Stimulated activated CD4-positive, alpha-beta T cell treated with anti-CD3 and anti-CD28 coated beads, TNF-alpha, amount 100 ng/mL, for 48 hours (primary cell): ENCODE results near the gene LRRC51.

Experiments
- DNase-seq, 3 donors: peaks; one replicate each; pipeline ENCODE4 v3.0.0-alpha.2; 2020; ENCODE audit warnings: low read depth in 3 of 3

LRRC51 gene, protein sequence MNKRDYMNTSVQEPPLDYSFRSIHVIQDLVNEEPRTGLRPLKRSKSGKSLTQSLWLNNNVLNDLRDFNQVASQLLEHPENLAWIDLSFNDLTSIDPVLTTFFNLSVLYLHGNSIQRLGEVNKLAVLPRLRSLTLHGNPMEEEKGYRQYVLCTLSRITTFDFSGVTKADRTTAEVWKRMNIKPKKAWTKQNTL

DNA sequence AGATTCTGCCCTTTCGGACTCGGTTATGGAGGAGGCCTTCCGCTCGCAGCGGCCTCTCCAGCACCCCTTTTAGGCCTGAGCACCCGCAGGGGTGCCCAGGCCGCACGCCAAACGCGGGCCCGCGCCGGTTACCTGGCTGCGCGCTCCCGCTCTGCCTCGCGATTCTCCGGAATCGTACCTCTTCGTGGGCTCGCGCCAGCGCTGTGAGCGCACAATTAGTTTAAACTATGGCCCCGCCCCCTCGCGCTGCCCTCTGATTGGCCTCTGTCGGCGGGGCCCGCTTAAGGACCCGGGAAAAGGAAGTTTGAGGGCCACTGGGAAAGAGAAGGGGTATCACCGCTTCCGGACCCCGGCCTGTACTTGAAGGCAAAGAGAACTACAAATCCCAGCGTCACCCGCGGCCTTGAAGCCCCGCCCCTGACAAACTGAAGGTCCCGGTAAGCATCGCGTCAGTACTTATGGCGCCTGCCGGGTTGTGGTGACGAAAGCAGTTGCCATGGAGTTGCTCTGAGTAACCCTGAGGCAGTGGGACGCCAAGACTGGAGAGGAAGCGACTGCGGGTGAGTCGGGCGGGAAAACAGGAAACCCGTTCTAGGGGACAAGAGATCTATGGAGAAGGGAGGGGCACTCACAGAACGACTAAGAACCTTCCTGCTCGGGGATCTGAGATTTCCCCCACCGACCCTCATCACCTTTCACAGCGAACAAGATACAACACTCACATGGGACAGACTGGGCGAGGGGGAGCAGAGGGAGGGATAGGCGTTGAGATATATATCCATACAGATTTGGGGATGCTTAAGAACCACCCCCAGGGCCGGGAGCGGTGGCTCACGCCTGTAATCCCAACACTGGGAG, at the start of gene LRRC51, which contains the start of gene NUMA1:
LRRC51 (plus strand) TSS at position 525 of the 858 bp plus-strand sequence. CDS start 8,234 bp downstream, outside the sequence.
NUMA1 (minus strand) TSS at position 217 of the 858 bp plus-strand sequence. CDS start 44,599 bp downstream, outside the sequence.
- DNase-seq = peak; percentile 97 to 100 (median 98)

DNA sequence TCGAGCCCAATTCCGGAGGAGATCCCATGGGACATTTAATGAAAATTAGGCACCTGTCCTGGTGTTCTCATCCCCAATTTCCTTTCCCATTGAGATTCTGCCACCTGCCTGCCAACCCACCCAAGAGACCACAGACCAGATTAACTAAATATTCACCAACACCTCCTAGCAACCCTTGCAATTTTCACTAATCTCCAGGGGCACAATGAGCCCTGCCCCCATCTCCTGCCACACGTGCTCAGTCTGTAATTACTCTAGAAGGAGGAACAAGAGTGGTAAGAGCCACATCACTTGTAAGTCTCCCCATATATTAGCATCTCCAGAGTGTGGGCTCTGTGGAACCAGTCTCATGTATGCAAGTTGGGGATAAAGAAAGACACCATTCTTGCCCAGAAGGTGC, 44.0 kb upstream of the LRRC51 start:
- DNase-seq = no peak

DNA sequence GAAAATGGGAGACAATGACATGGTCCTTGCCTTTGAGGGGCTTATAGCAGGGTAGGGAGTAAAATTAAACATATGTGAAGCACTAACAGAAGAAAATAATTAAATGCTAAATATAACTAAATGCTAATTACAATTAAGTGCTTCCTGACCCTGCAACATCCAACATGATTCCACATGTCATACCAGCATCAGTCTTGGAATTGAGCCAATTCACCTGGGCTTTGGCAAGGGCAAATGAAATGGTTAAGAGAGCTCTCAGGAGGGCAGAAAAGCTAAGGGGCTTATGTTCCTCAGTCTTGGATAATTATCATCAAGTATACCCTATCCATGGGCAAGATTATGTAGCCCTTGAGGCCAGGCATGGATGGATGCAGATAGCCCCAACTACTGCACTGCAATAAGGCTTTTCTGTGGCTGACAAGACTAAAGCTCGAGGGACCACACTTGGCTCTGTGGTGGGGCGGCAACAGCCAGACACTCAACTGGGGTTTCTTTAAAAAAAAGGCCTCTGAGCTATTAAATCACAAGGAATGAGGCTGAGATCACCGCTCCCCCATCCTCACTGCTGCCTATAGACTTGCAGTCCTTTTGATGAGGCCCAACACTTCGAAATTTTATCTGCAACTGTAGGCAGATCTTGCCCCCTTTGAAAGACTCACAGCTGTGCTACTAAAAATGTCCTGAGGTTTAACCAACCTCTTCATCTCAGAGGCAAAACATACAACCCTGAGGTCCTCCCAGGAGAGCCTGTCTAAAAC, 42.9 kb upstream of the LRRC51 start:
- DNase-seq = no peak

DNA sequence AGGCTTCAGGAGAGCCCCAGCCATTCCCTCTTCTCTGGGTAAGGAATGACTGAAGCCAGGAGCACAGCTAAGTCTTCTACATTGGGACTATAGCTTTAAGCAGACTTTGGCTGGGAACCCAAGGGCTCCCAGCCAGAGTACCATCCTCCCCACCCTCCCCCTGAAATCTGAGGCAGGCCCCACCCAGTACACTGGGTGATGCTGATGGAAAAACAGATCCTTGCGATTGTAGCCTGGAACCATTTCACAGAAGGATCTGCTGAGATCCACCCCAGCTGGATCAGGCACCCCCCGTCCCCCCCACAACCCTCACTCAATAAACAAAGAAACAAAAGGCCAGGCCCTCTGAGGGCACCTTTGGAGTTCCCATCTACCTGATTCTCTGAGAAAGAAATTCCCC, 42.2 kb upstream of the LRRC51 start:
- no peak for DNase-seq

DNA sequence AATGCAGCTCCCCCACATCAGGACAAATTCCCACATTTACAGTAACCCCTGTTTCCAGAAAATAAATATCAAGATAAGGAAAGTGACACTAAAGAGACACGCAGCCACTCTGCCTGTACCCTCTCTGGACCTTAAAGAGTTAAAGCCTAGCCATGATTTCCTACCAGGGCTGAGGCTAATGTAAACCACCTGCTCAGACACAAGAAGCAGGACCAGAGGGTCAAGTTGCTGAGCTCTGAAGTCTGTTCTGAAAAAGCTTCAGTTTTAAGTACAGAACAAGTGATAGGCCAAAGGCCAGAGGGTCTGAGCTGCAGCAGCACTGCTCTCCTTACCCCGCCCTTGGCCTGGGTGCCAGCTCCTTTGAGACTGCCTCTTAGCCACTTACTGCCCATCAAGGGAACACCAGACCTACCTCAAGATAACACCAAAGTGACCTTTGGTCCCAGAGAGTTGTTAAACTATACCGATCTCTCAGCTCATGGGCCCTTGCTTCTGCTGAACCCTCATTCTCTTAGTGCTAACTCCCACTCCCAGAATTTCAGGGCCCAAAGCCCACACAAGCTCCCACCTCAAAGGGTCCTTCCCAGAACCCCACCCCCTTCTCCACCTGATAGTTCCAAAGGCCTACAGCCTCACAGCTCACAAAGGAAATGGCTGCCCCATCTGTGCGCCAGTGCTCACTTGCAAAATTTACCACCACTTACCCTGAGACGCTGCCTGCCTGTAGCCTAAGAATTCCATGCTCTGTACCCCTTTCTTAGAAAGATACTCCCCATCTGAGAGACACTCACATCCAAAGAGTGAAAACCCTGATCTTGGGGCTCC, 41.4 kb upstream of the LRRC51 start:
- no peak for DNase-seq

DNA sequence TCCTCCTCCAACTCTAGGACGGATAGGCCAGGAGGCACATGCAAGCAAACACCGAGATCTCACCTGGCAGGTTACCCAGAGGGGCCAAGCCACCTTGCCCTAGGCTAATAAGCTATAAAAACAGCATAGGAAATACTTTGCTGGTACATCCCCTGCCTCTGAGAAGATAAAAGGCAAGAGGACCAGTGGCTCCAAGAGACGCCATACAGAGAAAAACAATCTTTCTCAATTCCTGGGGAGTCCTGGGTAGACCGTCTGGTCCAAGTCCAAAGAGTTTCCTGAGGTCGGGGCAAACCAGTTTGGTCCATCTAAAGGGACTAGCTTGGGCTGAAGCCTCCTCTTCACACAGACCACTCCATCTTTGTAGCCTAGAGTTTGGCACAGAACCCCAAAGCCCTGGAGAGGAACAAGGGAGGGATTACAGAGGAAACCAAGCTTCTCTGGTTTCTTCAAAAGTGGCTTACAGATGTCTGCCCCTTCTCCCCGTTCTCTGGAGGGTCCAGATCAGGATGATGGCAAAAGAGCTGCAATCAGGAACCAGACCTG, 40.7 kb upstream of the LRRC51 start:
- DNase-seq = no peak

DNA sequence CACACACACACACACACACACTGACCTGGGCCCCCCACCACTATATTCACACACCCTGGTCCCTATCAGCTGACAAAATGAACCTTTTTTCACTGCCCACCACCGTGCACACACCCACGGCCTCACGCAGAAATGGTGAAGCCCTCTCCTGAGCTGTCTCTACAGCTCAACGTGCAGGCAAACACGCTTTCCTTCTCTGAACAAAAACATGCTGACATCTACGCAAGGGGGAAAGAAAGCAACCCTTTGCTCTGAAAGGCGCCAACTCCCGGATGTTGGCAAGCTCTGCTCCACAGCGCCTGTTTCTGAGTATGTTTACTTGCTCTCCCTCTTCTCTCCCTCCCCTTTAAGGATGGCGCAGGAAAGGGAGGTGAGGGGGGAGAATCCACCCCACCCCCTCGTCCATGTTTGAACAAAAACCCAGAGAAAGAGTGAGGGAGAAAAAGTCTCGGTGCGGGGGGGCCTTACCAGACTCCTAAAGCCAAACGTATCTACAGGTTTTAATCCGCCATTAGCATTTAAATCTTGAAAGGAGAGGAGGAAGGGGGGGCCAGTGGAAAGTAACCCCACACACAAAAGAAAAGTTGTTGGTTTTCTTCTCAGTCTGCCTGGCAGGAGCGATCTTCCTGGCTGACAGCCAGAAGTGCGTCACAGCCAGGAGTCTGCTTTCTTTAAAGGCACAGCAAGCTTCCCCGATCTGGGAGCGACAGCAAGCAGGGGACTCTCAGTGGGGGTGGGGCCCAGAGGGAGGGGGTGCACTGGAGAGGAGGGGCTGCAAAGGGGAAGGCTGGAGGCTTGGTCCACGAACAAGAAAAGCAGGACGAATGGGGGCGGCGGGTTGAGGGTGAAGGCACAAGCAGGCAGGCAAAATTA, 39.9 kb upstream of the LRRC51 start:
- peak; percentile 48 to 69 (median 58) for DNase-seq

DNA sequence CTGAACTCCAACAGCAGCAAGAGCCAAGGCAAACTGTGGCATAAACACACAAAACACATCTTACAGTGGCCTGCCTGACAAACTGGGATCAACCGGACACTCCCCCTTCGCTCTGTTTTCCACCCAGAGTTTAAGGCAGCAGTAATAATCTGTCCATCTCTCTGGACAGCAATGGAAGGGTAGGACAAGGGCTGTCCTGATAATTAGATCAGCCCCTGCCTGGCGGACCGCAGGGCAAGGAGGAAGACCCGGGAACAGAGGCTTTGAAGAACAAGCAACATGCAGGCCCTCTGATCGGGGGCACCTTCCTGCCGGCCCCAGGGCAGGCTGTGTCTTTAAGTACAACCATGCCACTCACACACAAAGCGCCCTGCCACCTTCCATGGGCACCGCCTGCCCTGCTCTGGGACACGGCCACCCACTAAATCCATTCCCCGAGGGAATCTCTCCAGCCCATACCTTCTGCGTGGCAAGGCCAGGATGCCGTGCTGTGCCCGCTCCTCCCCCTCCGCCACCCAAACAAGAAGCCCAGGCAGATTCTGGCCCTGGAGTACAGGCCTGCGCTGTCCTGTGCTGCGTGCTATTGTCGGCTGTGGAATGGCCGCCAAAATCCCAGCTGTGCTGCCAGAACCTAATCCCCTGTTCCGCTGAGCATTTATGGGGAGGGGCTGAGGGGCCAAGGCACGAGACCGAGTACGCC, 39.1 kb upstream of the LRRC51 start:
- DNase-seq = peak in 1 of 3 donors; percentile 31

DNA sequence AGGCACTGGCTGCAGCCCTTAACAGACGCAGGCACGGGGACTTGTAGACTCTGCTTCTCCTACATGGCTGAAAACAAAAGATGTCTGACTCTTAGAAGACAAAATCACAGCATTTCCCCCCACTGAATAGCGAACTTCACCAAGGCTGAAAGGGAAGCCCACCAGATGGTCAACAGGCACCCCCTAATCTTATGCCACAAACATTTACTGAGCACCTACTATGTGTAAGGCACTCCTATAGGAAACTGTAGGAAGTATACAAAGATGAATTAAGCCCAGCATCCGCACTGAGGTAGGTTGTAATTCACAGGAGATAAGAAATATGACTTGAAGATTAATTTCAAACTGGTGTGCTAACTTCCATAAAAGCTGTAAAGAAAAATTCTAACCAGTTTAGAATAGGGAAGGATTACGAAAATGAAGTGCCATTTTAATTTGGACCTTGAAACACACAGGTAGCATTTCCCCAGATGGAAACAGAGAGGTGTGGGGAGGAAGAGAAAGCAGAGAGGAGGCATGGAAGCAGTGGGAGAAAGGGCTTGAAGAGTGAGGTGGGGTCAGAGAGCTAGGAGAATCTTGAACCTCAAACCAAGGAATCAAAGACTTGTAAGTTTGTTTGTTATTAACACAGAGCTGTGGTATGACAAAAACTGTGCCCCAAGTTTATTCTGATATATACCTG, 38.4 kb upstream of the LRRC51 start:
- DNase-seq = no peak

DNA sequence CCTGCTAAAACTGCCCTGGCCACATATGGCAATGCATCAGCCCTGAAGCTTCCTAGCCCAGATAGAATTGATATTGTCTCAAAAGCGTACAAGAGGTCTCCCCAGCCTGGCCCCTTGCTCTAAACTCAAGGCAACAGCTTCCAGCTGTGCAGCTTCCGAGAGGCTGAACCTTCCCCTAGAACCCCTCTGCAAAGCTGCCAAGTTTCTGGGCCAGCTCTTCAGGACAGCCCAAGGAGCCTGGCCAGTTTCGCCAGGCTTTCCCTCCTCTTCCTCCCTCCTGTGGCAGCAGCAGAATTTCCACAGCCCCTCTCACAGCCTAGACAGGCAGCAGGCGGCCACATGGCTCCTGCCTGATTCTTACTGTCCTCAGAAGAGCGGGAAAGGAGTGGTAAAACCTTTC, 34.8 kb upstream of the LRRC51 start:
- no peak for DNase-seq

DNA sequence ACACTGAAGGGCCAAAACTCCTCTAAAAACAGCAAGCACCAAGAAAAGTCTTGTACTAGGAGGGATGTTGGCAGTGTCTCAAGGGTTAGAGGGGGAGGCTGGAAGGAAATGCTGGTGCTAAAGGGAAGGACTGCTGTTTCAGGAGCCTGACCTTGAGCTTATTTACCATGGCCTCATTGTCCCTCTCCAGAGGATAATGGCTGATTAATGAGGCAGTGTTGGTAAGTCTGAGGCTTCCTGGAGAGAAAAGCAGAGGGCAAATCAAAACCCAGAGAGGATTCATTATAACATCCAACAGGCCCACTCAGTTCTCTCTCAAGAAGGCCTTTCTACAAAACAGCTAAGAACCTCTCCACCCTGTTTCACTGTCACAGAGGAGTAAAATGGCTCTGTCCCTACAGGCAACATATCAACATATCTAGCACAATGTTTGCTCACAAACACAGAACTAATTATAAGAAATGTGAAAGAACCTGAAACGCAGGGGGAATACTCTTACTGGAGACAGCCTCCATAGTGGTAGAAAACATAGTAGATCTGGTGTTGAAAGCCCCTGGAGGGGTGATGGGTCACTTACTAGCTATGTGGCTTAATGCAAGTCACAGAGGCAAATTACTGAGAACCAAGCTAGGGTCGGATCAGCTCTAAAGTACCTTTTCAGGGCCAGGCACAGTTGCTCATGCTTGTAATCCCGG, 31.7 kb upstream of the LRRC51 start:
- no peak for DNase-seq

DNA sequence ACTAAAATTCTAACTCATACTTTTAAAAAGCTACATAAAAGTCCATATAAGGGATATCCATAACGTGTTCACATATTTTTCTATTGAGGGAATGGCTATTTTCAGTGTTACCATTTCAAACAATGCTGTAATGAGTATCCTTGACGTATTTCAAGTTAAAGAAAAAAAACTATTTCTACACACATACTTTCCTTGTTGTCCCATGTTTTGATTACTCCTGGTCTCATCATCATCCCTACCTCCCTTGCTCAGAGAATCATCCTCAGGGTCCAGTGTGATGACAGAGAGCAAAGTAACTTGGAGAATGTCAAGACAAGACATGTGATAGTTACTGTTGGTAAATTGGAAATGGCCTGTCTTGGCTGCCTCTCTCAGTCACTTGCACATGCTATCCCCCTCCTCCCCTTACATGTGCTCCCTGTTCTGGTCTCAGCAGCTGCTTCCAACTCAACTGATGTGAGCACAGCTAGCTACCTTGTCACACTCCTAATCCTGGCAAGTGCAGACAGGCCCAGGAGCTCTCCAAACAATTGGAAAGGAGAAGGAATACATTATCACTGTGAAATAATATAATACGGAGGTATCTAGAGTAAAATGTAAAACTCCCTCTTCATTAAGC, 22.1 kb upstream of the LRRC51 start:
- no peak for DNase-seq

DNA sequence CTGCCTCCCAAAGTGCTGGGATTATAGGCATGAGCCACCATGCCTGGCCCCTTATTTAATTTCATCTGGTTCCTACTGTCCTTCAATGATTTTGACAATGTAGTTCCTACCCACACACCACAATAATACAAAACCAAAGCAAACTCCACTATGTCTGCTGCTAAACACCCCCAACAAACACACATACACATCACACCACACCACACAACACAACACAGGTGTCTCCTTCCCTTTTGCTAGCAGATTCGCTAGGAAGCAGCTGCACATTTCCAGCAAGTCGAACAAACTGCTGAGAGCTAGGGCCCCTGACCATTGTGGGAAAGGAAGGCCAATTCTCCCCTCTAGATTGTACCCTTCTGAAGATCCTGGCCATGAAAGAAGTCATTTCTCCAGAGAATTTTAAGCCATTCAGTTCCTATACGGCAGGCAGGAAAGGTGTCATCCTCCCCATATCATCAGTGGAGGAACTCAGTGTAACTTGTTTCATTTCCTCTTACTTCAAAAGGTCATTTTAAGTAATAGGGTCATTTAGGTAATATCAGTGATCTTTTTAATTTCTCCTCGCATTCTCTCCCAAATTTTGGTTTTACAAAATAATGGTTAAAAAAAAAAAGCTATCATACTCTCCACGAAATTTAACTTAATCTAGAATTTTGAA, 18.8 kb upstream of the LRRC51 start:
- DNase-seq = no peak

DNA sequence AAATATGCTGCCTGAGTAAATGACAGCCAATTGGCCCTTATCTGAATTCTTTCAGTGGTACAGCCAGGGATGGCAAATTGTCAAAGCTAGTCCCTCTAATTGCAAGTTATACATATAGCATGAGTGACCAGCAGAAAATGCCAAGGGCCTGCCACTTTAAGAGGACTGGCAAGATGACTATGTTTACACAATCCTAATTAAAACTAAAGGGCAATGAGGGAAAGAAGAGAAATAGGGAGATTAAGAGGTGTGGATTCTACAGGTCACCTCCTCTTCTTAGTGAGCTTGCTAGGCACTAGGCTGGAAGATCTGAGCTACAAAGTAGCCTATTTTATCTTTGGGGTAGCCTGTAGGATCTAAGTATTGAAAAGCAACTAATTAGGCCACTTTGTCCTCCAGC, 13.8 kb upstream of the LRRC51 start:
- DNase-seq = no peak

DNA sequence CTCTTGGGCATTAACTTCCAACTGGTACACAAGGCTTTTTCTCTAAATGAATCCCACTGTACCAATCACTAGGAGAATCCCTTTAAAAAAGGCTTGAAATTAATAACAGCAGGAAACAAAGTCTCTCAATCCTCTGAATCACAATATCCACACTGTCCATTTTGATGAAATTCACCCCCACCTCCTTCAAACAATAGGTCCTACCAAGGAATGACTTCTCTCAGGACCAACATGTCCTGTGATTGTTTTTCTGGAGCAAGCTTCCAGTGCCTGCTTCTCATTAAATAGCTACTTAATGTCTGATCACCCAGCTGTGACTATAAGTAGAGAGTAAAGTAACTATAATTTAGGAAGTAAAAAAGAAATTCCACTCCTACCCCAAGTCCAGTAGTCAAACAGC, 13.4 kb upstream of the LRRC51 start:
- no peak for DNase-seq

DNA sequence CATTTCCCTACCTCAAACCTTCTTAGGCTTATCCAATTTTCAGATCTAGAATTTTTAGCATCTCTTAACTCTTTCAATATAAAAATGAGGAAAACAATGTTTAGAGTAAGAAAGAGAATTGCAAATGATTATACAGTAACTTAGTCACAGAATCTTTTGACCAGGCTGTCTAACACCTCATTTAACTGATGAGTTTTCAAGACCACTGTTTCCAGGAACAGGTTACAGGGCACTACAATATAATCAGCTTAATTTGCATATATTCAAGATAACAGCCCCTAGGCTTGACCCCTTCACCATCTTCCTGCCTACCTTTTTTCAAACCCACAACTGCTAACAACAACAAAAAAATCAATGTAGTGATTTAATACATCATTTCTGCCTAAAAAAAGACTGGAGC, 13.0 kb upstream of the LRRC51 start:
- DNase-seq = no peak

DNA sequence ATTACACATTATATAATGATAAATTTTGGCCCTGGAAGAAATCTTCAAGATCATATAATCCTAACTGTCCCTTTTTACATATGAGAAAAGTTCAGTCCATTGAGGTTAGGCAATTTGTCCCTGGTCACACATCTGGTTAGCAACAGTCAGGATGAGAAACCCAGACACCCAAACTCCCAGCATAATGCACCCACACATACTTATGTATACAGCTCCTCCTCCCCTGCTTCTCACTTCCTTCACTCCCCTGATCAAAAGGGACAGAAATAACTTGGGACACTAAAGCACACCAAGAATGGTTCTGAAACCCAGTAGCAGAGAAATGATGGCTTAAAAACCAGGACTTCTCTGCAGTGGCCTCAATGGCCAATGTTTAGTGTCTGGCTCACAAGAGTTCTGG, 11.4 kb upstream of the LRRC51 start:
- DNase-seq = no peak
